Activated gamma-delta T cell treated with anti-CD3 and anti-CD28 coated beads, Interleukin-2, amount 50 U/mL, for 16 hours (primary cell): Measurements from ENCODE around the gene HMX3.

ENCODE experiments used
- DNase-seq: peaks from one replicate; pipeline ENCODE4 v3.0.0-alpha.2; 2020; ENCODE audit warnings: low read depth

The HMX3 gene

GRCh38 chr10:123147635-123148413, 12.1 kb downstream of the HMX3 start, which contains the start of gene HMX2:
TSS of gene HMX2 (plus strand) at chr10:123148136. CDS start at chr10:123148379, 243 bp downstream.
- DNase-seq = no peak

DNA sequence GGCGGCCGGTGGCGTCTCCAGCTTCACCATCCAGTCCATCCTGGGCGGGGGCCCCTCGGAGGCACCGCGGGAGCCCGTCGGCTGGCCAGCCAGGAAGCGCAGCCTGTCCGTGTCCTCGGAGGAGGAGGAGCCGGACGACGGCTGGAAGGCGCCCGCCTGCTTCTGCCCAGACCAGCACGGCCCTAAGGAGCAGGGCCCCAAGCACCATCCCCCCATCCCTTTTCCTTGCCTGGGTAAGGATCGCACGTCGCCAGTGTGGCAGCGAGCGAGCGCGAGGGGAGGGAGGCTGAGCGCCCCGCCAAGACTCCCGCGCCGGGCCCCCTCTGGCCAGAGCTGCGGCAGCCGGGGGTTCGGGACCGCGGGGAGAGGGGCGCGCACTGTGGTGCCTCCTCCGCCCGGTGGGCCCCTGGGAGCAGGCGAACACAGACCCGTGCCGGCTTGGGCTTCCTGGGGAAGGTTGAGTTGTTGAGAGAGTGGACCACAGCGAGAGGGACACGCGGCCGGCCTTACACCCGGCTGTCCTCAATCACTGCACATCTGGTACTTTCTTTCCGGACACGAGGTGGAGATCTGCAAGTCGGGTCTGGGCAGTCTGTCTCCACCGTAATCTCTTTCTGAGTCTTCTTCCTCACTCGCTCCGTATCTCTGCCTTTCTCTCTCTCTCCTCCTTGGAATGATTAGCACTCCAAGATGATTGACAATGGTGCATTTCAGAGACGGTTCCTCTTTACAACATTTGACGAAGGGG, 12.8 kb downstream of the HMX3 start:
- DNase-seq = no peak

GRCh38 chr10:123149162-123149567, 13.4 kb downstream of the HMX3 start:
- no peak for DNase-seq

DNA sequence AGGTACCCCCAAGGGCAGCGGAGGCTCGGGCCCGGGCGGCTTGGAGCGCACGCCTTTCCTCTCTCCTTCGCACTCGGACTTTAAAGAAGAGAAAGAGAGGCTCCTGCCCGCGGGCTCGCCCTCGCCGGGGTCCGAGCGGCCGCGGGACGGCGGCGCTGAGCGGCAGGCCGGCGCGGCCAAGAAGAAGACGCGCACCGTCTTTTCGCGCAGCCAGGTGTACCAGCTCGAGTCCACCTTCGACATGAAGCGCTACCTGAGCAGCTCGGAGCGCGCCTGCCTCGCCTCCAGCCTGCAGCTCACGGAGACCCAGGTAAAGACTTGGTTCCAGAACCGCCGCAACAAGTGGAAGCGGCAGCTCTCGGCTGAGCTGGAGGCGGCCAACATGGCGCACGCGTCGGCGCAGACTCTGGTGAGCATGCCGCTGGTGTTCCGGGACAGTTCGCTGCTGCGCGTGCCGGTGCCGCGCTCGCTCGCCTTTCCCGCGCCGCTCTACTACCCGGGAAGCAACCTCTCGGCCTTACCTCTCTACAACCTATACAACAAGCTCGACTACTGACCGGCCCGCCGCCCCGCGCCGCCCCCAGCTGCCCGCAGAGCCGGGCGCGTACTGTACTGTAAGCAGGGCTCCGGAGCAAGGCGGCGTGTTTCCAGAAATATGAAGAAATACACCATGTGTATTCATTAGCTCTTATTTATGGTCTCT, 13.9 kb downstream of the HMX3 start:
- DNase-seq = no peak

DNA sequence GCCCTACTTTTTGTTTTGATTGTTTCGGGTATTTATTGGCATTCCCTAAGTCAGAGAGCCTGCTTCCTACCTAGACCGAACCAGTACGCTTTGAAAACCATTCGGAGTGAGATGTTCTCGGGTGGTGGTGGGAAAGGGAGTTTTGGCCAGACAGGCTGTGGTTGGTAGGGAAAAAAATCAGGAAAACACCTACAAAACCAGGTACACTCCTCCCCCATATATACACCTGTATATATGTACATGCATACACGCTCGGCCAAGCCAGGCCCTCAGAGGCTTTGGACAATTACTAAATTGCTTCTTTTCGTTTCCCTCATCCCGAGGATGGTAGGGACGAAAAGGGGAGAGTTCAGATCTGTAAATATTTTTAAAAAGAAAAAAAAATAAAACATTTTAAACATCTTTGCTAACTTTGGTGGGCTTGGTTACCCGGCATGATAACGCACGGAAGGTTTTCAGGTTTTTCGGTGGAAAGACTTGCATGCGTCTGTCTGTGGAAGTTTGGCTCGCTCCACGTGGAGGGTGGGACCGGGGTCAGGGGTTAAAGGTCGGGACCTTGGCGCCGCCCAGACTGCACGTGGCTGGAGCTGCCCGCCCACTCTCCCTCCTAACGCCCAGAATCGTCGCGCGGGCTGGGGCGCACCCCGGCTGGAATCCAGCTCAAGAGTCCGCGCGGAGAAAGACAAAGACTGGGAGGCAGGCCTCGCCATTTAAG, 14.7 kb downstream of the HMX3 start:
- DNase-seq = no peak

GRCh38 chr10:123150986-123151736, 15.4 kb downstream of the HMX3 start:
- no peak for DNase-seq

- no peak for DNase-seq
Measured at GRCh38 chr10:123151737-123152135, 16.0 kb downstream of the HMX3 start.

- DNase-seq = no peak
Measured at GRCh38 chr10:123153486-123154091, 17.8 kb downstream of the HMX3 start.

DNA sequence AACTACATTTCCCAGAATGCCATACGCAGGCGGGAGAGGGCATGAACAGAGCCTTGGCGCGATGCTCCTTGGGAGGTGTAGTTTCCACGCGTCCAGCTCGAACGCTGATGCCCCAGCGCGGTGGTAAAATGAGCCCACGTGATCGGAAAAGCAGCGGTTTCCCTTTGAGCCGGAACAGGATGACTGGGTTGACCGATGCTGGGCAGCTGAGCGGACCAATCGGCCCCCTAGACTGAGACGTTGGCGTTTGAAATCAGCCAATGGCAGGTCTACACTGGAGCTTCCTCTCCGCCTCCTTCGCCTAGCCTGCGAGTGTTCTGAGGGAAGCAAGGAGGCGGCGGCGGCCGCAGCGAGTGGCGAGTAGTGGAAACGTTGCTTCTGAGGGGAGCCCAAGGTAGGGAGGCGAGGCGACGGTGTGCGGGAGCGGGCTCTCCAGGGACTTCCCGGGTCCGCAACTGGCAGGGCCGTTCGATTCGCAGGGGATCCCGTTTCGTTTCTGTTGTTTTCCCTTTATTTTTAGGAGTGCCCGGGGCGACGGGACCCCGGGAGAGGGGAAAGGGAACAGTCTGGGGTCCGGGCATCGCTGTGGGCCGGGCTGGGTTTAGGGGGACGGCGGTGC, 18.4 kb downstream of the HMX3 start, which contains the start of gene BUB3:
Gene BUB3, plus strand, starts transcription at position 311 of the 619 bp plus-strand sequence. CDS start 516 bp downstream, outside the sequence.
- DNase-seq = peak; percentile 90

GRCh38 chr10:123154711-123155505, 19.1 kb downstream of the HMX3 start:
- DNase-seq = no peak

- no peak for DNase-seq
Measured at GRCh38 chr10:123156078-123156477, 20.3 kb downstream of the HMX3 start.

DNA sequence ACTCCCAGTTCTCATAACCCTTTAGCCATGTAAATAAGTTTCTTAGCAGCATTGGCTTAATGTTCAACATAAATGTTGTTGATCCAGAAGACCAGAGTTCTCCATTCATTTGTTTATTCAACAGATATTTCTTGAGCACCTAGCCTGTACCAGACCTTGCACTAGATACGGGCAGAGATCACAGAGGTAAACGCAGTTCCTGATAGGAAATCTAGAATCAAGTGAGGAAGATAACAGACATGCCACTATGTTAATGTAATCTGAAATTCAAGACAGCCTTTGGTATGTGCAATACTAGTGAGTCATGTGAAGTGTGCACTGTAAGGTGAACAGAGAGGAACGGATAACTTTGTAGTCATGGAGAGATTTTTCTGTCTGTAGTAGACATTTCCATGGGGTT, 21.4 kb downstream of the HMX3 start:
- no peak for DNase-seq

DNA sequence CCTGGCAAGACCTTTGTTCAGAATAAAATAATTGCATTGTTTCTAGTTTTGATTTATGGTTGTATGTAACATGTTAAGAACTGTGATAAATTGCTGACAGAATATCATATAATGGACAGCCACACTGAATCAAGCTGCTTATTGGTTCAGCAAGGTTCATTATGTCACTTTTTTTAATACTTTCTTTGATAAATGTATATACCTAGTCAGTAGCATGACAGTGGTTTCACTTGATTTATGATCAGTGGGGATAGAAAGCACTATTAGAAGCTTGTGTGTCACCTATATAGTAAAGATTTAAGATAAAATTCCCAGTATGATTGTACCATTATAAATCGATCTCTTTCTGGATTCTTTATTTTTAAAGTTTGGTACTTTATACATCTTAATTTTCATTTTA, 22.9 kb downstream of the HMX3 start:
- DNase-seq = no peak

- no peak for DNase-seq
Measured at GRCh38 chr10:123160311-123160980, 24.7 kb downstream of the HMX3 start.

DNA sequence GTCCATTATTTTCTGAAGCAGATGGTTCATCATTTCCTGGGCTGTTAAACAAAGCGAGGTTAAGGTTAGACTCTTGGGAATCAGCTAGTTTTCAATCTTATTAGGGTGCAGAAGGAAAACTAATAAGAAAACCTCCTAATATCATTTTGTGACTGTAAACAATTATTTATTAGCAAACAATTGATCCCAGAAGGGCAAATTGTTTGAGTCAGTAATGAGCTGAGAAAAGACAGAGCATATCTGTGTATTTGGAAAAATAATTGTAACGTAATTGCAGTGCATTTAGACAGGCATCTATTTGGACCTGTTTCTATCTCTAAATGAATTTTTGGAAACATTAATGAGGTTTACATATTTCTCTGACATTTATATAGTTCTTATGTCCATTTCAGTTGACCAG, 28.5 kb downstream of the HMX3 start:
- DNase-seq = no peak

DNA sequence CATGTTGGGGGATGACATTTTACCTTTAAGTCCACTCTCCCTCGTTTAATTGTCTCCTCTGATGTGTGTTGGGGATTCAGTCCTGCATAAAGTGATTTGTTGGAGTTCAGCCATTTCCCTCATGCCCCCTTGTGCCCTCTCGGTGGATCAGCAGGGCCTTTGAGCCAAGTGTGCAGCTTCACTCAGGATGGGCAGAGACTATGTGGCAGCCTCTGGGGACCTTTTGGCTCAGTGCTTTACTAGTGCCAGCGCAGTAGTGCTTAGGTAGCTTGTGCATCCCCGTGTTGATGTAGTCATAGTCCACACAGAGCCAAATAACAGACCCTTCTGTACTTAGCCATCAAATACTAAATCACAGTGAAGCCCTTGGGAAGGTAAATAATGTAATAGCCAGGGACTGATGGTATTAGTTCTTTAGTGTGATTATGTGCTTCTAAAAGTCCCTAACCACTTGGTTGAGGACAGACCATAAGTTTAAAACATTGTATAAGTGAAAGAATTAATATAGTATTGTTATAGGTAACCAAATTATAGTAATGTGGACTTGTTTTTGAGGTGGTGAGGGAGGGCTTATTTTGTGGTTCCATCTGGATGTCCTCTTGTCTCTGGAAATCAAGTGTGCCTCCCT, 29.8 kb downstream of the HMX3 start:
- no peak for DNase-seq

DNA sequence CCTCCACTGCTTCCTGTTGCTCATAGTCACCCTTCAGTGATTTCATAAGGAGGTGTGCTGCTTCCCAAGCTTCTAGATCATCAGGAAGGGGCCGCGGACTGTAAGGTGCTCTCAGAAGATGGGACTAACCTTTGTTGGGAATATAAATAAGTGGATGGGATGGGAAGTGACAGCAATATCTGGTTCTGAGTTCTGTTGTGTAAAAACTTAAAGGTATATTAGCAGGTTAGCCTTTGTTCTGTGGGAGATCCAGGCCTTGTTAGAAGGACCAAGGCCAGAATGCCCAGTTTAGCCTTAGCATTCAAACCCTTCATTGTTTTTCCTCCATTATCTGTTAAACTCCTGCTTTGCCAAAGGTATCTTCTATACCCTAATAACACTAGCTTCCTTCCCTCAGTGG, 30.8 kb downstream of the HMX3 start:
- no peak for DNase-seq

DNA sequence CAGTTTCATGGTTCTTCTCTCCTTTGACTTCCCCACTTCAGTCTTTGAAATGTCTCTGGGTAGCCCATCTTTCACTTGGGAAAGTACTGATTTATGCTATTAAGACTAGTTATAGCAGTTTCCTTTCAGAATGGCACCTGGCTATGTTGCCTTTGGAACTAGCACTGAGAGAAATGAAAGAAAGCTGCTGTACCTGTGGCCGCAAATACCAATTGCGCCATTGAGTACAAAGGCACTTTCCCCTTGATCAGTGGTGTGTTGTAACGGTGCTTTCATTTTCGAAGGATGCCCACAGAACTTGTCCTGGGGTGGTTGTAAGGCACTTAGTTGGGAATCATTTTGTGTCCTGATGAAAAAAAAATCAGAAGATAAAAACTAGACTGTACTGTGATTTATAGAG, 35.2 kb downstream of the HMX3 start:
- DNase-seq = no peak
